GM23338 (cell line): ENCODE results near the gene ATOH8. TPM values are rescaled to one million over a fixed set of nuclear protein-coding genes. Genes with fewer than 3 reads are reported as not detected.

Experiments
- ATAC-seq: fragments of 200-7000 bp; cut with Tn5 transposase; 3 replicates; pipeline ENCODE4 v1.9.1; 2020
- DNase-seq: peaks from one replicate; pipeline ENCODE4 v3.0.0-alpha.2; 2015; ENCODE audit warnings: low spot score
- H2AFZ ChIP-seq: fragments of 200-600 bp; sonication (generic); 2 replicates; pipeline ENCODE4 v1.8.0; 2016; ENCODE audit warnings: antibody characterized with exemption, mild to moderate bottlenecking, moderate library complexity
- H3F3A ChIP-seq: fragments of 200-600 bp; sonication (generic); replicated peaks from 2 replicates; pipeline ENCODE4 v1.8.0; 2017; ENCODE audit warnings: antibody characterized with exemption, mixed run types, low read depth
- H3K27ac ChIP-seq: fragments of 200-600 bp; sonication (generic); 2 replicates; pipeline ENCODE4 v1.6.1; 2016; ENCODE audit warnings: low read depth
- H3K27me3 ChIP-seq: fragments of 200-600 bp; sonication (generic); 2 replicates; pipeline ENCODE4 v1.8.0; 2016; ENCODE audit warnings: mild to moderate bottlenecking, mixed run types, moderate library complexity; ENCODE audit not compliant: insufficient read depth
- H3K36me3 ChIP-seq: fragments of 200-600 bp; sonication (generic); 2 replicates; pipeline ENCODE4 v1.8.0; 2016; ENCODE audit warnings: mild to moderate bottlenecking; ENCODE audit not compliant: insufficient read depth
- H3K4me1 ChIP-seq: fragments of 200-600 bp; sonication (generic); 2 replicates; pipeline ENCODE4 v1.8.0; 2016; ENCODE audit warnings: mild to moderate bottlenecking, moderate library complexity; ENCODE audit not compliant: insufficient read depth
- H3K4me2 ChIP-seq: fragments of 200-600 bp; sonication (generic); 2 replicates; pipeline ENCODE4 v1.7.1; 2017; ENCODE audit warnings: mixed run types
- H3K4me3 ChIP-seq: fragments of 200-600 bp; sonication (generic); 2 replicates; pipeline ENCODE4 v1.6.1; 2016; ENCODE audit warnings: mixed run types
- H3K79me2 ChIP-seq: fragments of 200-600 bp; sonication (generic); replicated peaks from 2 replicates; pipeline ENCODE4 v1.8.0; 2017; ENCODE audit warnings: mild to moderate bottlenecking; ENCODE audit not compliant: insufficient read depth
- H3K9me2 ChIP-seq: fragments of 200-600 bp; sonication (generic); 2 replicates; pipeline ENCODE4 v1.8.0; 2017; ENCODE audit not compliant: insufficient read depth
- H4K20me1 ChIP-seq: fragments of 200-600 bp; sonication (generic); replicated peaks from 2 replicates; pipeline ENCODE4 v1.8.0; 2017; ENCODE audit warnings: mild to moderate bottlenecking; ENCODE audit not compliant: insufficient read depth
- H3K27ac Mint-ChIP-seq: 2 replicates; pipeline ENCODE4 v1.8.0; 2020; ENCODE audit warnings: inconsistent platforms, mild to moderate bottlenecking, moderate library complexity, mixed read lengths
- H3K27me3 Mint-ChIP-seq: 3 replicates; pipeline ENCODE4 v1.8.0; 2022; ENCODE audit warnings: low read depth, mild to moderate bottlenecking, moderate library complexity, mixed read lengths, inconsistent platforms; ENCODE audit not compliant: insufficient read depth, poor library complexity
- H3K36me3 Mint-ChIP-seq: 3 replicates; pipeline ENCODE4 v1.8.0; 2021; ENCODE audit warnings: low read depth, mild to moderate bottlenecking, inconsistent platforms, moderate library complexity, mixed read lengths
- H3K4me1 Mint-ChIP-seq: 3 replicates; pipeline ENCODE4 v1.8.0; 2020; ENCODE audit warnings: mild to moderate bottlenecking, inconsistent platforms, mixed read lengths
- H3K4me3 Mint-ChIP-seq: 3 replicates; pipeline ENCODE4 v1.8.0; 2021; ENCODE audit warnings: moderate library complexity, mild to moderate bottlenecking, inconsistent platforms, mixed read lengths
- H3K9me3 Mint-ChIP-seq: 3 replicates; pipeline ENCODE4 v1.8.0; 2020; ENCODE audit warnings: moderate library complexity, mild to moderate bottlenecking, inconsistent platforms, mixed read lengths
- CREB1 ChIP-seq: fragments of 250-450 bp; sonication (Bioruptor Pico); IDR thresholded peaks from 2 replicates; pipeline ENCODE4 v1.5.0; 2020; ENCODE audit warnings: low read depth, mild to moderate bottlenecking, moderate library complexity
- CTCF ChIP-seq, 2 experiments: fragments of 200-600 bp in 1 of 2; sonication (generic) in 1 of 2; conservative IDR thresholded peaks; 2 replicates each; pipeline versions ENCODE4 v1.5.1 to v1.6.1; 2016 to 2017; ENCODE audit warnings: antibody characterized with exemption in 2 of 2, low read depth in 2 of 2, mild to moderate bottlenecking in 2 of 2, moderate library complexity in 1 of 2
- ETS1 ChIP-seq: IDR thresholded peaks from 2 replicates; pipeline ENCODE4 v1.6.1; 2016; ENCODE audit warnings: antibody characterized with exemption
- JUNB ChIP-seq: IDR thresholded peaks from one replicate; pipeline ENCODE4 v1.6.1; 2016; ENCODE audit warnings: antibody characterized with exemption; ENCODE audit not compliant: unreplicated experiment
- NANOG ChIP-seq: IDR thresholded peaks from 2 replicates; pipeline ENCODE4 v1.6.1; 2016; ENCODE audit warnings: antibody characterized with exemption, borderline replicate concordance
- POLR2AphosphoS5 ChIP-seq: IDR thresholded peaks from 2 replicates; pipeline ENCODE4 v1.6.1; 2016; ENCODE audit warnings: antibody characterized with exemption, low read depth
- REST ChIP-seq: IDR thresholded peaks from one replicate; pipeline ENCODE4 v1.6.1; 2018; ENCODE audit warnings: antibody characterized with exemption; ENCODE audit not compliant: unreplicated experiment
- ZNF114 ChIP-seq: fragments of 250-450 bp; sonication (Bioruptor Pico); IDR thresholded peaks from 2 replicates; pipeline ENCODE4 v1.5.0; 2020; ENCODE audit warnings: mild to moderate bottlenecking, moderate library complexity
- polyA plus RNA-seq: library from polyadenylated mRNA; unstranded; fragments of >200 nt; fragmentation: Nextera tagmentation; extraction: Ambion mirVana; gene quantifications from 2 replicates; pipeline ENCODE4 v1.2.1, GENCODE V29; 2016
- total RNA-seq: library from RNA; depleted of rRNA; stranded (reverse); fragments of >200 nt; shearing (Covaris generic); gene quantifications from 2 replicates; pipeline ENCODE4 v1.2.3, GENCODE V29; 2014

Gene ATOH8
- total and polyA plus RNA-seq, 2 experiments from 2014 or later = 0.11 to 0.97 TPM

GRCh38 chr2:85744055-85744454 lies 9.7 kb upstream of the ATOH8 start:
- no peak overlapping the region for H3K27ac ChIP-seq
- H3K4me3 ChIP-seq = no peak overlapping the region
- TF ChIP-seq CTCF (conservative IDR thresholded peaks at IDR 0.05; ENCODE audit: low read depth in 2 of 2) = no peak
- no peak overlapping the region for H3K4me2 ChIP-seq
- H3K27me3 Mint-ChIP-seq = peaks cover 28% of the 10 kb centered on the region
- H3F3A ChIP-seq = no peaks in the 10 kb centered on the region
- DNase-seq (no peak), ATAC-seq (no peak)
- H3K27me3 ChIP-seq = no peaks in the 10 kb centered on the region
- H3K36me3 ChIP-seq = no peaks in the 10 kb centered on the region
- no peak overlapping the region for H3K4me3 Mint-ChIP-seq
- no peak overlapping the region for H3K27ac Mint-ChIP-seq
- H3K36me3 Mint-ChIP-seq = no peaks in the 10 kb centered on the region; the same call in 2 of the 3 replicates
- H3K79me2 ChIP-seq = no peaks in the 10 kb centered on the region
- peaks cover 24% of the 10 kb centered on the region for H3K4me1 Mint-ChIP-seq
- no peak overlapping the region for H2AFZ ChIP-seq
- H3K4me1 ChIP-seq = peaks cover 7% of the 10 kb centered on the region; the same call in 1 of the 2 replicates
- H3K9me2 ChIP-seq = no peaks in the 10 kb centered on the region
- no peaks in the 10 kb centered on the region for H3K9me3 Mint-ChIP-seq
- H4K20me1 ChIP-seq = no peaks in the 10 kb centered on the region

GRCh38 chr2:85744741-85745601 lies 8.8 kb upstream of the ATOH8 start:
- Histone ChIP-seq H3F3A (no peaks in the 10 kb centered on the region), H4K20me1 (no peaks in the 10 kb centered on the region), H3K4me3 (no peak overlapping the region), H3K36me3 (no peaks in the 10 kb centered on the region), H3K79me2 (no peaks in the 10 kb centered on the region), H3K27me3 (no peaks in the 10 kb centered on the region), H3K4me2 (no peak overlapping the region), H2AFZ (peak overlapping the region; percentile 65; the same call in 1 of the 2 replicates), H3K4me1 (peaks cover 7% of the 10 kb centered on the region; the same call in 1 of the 2 replicates), H3K27ac (no peak overlapping the region), H3K9me2 (no peaks in the 10 kb centered on the region)
- Mint-ChIP-seq H3K36me3 (no peaks in the 10 kb centered on the region; the same call in 2 of the 3 replicates), H3K4me3 (no peak overlapping the region), H3K27me3 (peaks cover 28% of the 10 kb centered on the region), H3K27ac (no peak overlapping the region), H3K9me3 (no peaks in the 10 kb centered on the region), H3K4me1 (peaks cover 26% of the 10 kb centered on the region)
- ATAC-seq (no peak), DNase-seq (no peak)
- no peak for TF ChIP-seq NANOG
- TF ChIP-seq ZNF114 (CRISPR knock-in tag) = no peak
- no peak for TF ChIP-seq ETS1
- no peak for TF ChIP-seq REST
- TF ChIP-seq JUNB = no peak
- no peak for TF ChIP-seq CREB1 (CRISPR knock-in tag)
- TF ChIP-seq CTCF (conservative IDR thresholded peaks at IDR 0.05; ENCODE audit: low read depth in 2 of 2) = no peak
- no peak for TF ChIP-seq POLR2AphosphoS5
